Common myeloid progenitor, CD34-positive (primary cell): ENCODE data around the gene CPNE4.
"Not testable (repeated sequence)": the region's sequence is repeated elsewhere in the genome, so short reads cannot be mapped to it uniquely, and the experiment has no call there.

Experiments used
- CTCF ChIA-PET: fragments of 350-600 bp; sonication (Branson Sonifier 250); formaldehyde crosslinking; loops from one replicate; lab custom pipeline; 2021; ENCODE audit warnings: antibody characterized with exemption; lab: Charles Lee
- POLR2A ChIA-PET: fragments of 350-600 bp; sonication (Branson Sonifier 250); formaldehyde crosslinking; loops from one replicate; lab custom pipeline; 2021; ENCODE audit warnings: antibody characterized with exemption; lab: Charles Lee
- DNase-seq, 3 donors: peaks; one replicate each; pipeline versions ENCODE4 v3.0.0 to v3.0.0-alpha.2; 2013
- H3K27ac ChIP-seq, 2 experiments: 1 replicate in 1 of 2; 2 replicates in 1 of 2; pipeline ENCODE4 v1.7.0; 2013; ENCODE audit warnings: inconsistent platforms in 2 of 2, low read length in 2 of 2, mild to moderate bottlenecking in 2 of 2, low read depth in 1 of 2, moderate library complexity in 1 of 2; ENCODE audit not compliant: severe bottlenecking in 2 of 2, insufficient read depth in 1 of 2, poor library complexity in 1 of 2
- H3K27me3 ChIP-seq, 5 experiments: replicated peaks in 2 of 5; 1 replicate in 3 of 5; 2 replicates in 2 of 5; pipeline versions ENCODE4 v1.6.1 to v1.7.0; 2013; ENCODE audit warnings: low read length in 4 of 5, mild to moderate bottlenecking in 2 of 5, moderate library complexity in 2 of 5, inconsistent platforms in 1 of 5; ENCODE audit not compliant: insufficient read depth in 5 of 5, control insufficient read depth in 4 of 5
- H3K36me3 ChIP-seq, 4 experiments: 1 replicate in 2 of 4; 2 replicates in 2 of 4; pipeline versions ENCODE4 v1.6.1 to v1.7.0; 2013; ENCODE audit warnings: low read length in 3 of 4, control low read depth in 1 of 4, mild to moderate bottlenecking in 1 of 4; ENCODE audit not compliant: control insufficient read depth in 4 of 4, insufficient read depth in 4 of 4
- H3K4me1 ChIP-seq, 4 experiments: 1 replicate in 3 of 4; 2 replicates in 1 of 4; pipeline versions ENCODE4 v1.6.1 to v1.7.1; 2013; ENCODE audit warnings: low read length in 3 of 4, mild to moderate bottlenecking in 3 of 4, control low read depth in 1 of 4, inconsistent platforms in 1 of 4, moderate library complexity in 1 of 4; ENCODE audit not compliant: control insufficient read depth in 4 of 4, insufficient read depth in 4 of 4; ENCODE audit errors: control extremely low read depth in 1 of 4
- H3K4me3 ChIP-seq, 7 experiments: 1 replicate in 4 of 7; 2 replicates in 3 of 7; pipeline versions ENCODE4 v1.5.1 to v1.7.0; 2013; ENCODE audit warnings: mild to moderate bottlenecking in 7 of 7, low read length in 6 of 7, moderate library complexity in 6 of 7, inconsistent platforms in 2 of 7, low read depth in 2 of 7, control low read depth in 1 of 7; ENCODE audit not compliant: insufficient read depth in 4 of 7, control insufficient read depth in 1 of 7; ENCODE audit errors: extremely low read depth in 1 of 7
- H3K9me3 ChIP-seq, 5 experiments: 1 replicate in 4 of 5; 2 replicates in 1 of 5; pipeline versions ENCODE4 v1.6.1 to v1.7.1; 2013; ENCODE audit warnings: low read length in 4 of 5, mild to moderate bottlenecking in 2 of 5, inconsistent platforms in 1 of 5, low read depth in 1 of 5, moderate library complexity in 1 of 5; ENCODE audit not compliant: control insufficient read depth in 4 of 5, insufficient read depth in 2 of 5; ENCODE audit errors: control extremely low read depth in 1 of 5
- WGBS: methylation state at CpG from one replicate; pipeline ENCODE4 v1.1.5; 2013; ENCODE audit not compliant: insufficient coverage; 5-methylcytosine and 5-hydroxymethylcytosine counted together

The CPNE4 gene

DNA sequence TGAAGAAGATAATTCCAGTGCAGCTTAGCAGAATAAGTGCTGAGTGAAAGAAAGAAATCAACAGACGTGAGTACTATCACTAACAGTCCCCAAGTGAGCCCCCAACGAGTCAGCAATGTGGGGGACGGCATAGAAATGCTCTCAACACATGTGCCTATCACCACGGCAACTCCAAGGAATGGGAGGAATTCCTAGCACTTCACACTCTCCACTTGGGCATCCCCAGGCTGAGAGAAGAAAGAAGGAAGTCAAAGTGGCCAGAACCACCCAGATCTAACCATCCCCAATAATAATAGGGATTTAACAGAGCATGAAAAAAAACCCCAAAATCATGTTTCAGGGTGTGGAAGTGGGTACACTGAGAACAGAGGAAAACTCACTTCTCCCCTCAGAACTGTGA lies 29.3 kb upstream of the CPNE4 start:
- WGBS: 13% methylated on average over 3 of the region's 4 CpGs
- ChIA-PET CTCF (no interaction called here), POLR2A (no interaction called here)
- Histone ChIP-seq H3K4me1 (no peaks in the 10 kb centered on the region), H3K4me3 (no peak overlapping the region), H3K27ac (no peak overlapping the region), H3K27me3 (peaks cover 0 to 3% (median 0%) of the 10 kb centered on the region in 5 experiments), H3K9me3 (no peaks in the 10 kb centered on the region), H3K36me3 (no peaks in the 10 kb centered on the region)
- DNase-seq: no peak

DNA sequence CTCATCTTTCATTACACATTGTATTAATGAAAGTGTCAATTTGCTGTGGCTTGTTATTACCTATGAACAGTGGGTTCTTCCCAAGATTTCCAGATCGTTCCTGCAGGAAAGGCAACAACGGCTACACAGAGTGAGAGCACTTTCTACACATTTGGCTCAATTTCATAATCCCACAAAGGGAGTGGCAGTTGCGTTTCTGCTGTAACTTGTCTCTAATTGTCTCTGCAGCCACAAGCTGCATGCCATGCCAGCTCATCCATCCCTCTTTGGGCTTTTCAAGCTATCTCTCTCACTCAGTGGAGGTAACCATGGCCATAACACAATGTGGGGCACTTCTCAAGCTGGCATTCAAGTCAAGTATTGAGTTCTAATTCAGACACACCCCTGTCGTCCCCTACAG lies 27.7 kb upstream of the CPNE4 start:
- H3K4me1 ChIP-seq: no peaks in the 10 kb centered on the region
- WGBS: 100% methylated on average over 2 of the region's 4 CpGs
- ChIA-PET CTCF (no interaction called here), POLR2A (no interaction called here)
- H3K27me3 ChIP-seq: peaks cover 0 to 3% (median 0%) of the 10 kb centered on the region in 5 experiments
- no peak overlapping the region for H3K4me3 ChIP-seq
- no peak overlapping the region for H3K27ac ChIP-seq
- no peak for DNase-seq
- H3K36me3 ChIP-seq: no peaks in the 10 kb centered on the region
- H3K9me3 ChIP-seq: no peaks in the 10 kb centered on the region

GRCh38 chr3:132055872-132056271 lies 21.1 kb upstream of the CPNE4 start:
- Histone ChIP-seq H3K9me3 (no peaks in the 10 kb centered on the region), H3K4me3 (no peak overlapping the region), H3K4me1 (no peaks in the 10 kb centered on the region), H3K27me3 (peaks cover 0 to 3% (median 0%) of the 10 kb centered on the region in 5 experiments), H3K36me3 (no peaks in the 10 kb centered on the region), H3K27ac (no peak overlapping the region)
- CTCF ChIA-PET: no interaction called here
- POLR2A ChIA-PET: no interaction called here
- DNase-seq: no peak
- WGBS: no CpG with 5 or more reads among the region's 1 CpG

DNA sequence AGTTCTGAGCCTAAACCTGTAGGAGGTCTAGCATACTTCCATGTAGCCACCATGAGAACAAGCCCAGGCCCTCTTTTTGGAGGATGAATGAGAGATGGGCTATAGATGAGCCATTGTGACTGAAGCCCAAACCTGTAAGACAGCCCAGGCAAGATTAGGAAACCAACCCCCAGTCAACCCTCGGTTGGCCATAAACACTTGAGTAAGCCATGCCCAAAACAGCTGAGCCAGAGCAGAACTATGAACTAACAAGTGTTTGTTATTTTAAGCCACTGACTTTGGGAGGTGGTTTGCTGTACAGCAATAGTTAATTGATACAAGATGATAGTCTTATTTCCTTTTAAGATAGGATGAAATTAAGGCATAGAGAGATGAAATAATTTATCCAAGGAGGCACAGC lies 12.4 kb upstream of the CPNE4 start:
- Histone ChIP-seq H3K27ac (no peak overlapping the region), H3K27me3 (peaks cover 0 to 5% (median 0%) of the 10 kb centered on the region in 5 experiments), H3K4me3 (no peak overlapping the region), H3K36me3 (no peaks in the 10 kb centered on the region), H3K9me3 (no peaks in the 10 kb centered on the region), H3K4me1 (no peaks in the 10 kb centered on the region)
- POLR2A ChIA-PET: no interaction called here
- DNase-seq: no peak
- WGBS: no CpG with 5 or more reads among the region's 1 CpG
- CTCF ChIA-PET: interaction anchor here (1.5 kb wide), 1 partner anchor 9 kb away, joined by 8 read pairs; no protein-coding TSS in a partner anchor

GRCh38 chr3:132044874-132045273 lies 10.1 kb upstream of the CPNE4 start:
- CTCF ChIA-PET, H3K27ac ChIP-seq, H3K4me3 ChIP-seq, H3K27me3 ChIP-seq, H3K4me1 ChIP-seq, H3K36me3 ChIP-seq, DNase-seq, POLR2A ChIA-PET, H3K9me3 ChIP-seq: not testable (repeated sequence)
- WGBS: 100% methylated on average over 1 of the region's 2 CpGs

DNA sequence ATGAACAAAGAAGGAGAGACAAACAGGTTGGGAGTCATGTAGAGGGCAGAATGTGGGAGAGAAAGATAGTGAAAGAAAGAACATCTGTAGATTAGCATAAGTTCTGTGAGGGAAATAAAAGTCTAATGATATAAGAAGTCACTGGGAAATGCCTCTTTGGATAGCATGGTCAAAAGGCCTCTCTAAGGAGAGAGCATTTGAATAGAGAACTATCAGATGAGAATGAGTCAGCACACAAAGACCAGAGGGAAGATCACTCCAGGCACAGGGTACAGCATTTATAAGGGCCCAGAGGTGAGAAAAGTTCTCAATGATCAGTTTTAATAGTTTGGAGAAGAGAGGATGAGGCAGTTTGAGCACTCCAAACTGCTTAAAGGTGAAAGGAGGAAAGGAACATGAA lies 7.9 kb upstream of the CPNE4 start:
- peaks cover 0 to 7% (median 0%) of the 10 kb centered on the region in 5 experiments for H3K27me3 ChIP-seq
- POLR2A ChIA-PET: no interaction called here
- no peaks in the 10 kb centered on the region for H3K9me3 ChIP-seq
- no peaks in the 10 kb centered on the region for H3K36me3 ChIP-seq
- H3K27ac ChIP-seq: no peak overlapping the region
- no peak for DNase-seq
- H3K4me1 ChIP-seq: no peaks in the 10 kb centered on the region
- no peak overlapping the region for H3K4me3 ChIP-seq
- CTCF ChIA-PET: interaction anchor here (1.7 kb wide), 1 partner anchor 8 kb away, joined by 5 read pairs; the partner anchor contains the start of gene CPNE4

DNA sequence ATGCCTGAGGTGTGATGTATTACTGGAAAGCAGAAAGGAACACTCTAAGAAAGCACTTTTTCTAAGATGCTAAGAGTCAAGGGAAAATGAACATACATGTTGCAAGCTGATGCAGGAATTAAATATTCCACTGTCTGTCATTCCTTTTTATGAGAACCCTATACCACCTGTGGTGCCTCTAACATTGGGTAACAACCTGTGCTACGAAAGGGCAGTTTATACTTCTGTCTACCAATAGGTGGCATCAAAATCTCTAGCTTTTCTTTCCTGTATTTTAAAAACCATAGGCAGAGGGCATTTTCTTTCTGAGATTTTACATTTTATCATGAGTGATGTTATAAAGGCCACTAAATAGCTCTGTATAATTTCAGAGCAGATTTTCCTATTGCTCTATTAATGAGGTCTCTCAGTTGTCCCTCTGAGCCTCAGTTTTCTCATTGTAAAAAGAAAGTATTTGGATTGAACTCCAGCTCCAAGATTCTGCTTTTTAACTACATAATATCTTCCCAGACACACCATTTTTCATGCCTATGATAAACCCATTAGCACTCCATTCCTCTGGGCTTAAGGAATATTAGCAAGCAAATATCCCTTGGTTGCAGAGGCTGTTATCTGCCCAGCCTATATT lies 3.5 kb upstream of the CPNE4 start:
- Histone ChIP-seq H3K27me3 (peaks cover 2 to 33% (median 13%) of the 10 kb centered on the region in 5 experiments), H3K4me1 (peaks cover 0 to 13% (median 7%) of the 10 kb centered on the region in 4 experiments), H3K4me3 (no peak overlapping the region), H3K9me3 (no peaks in the 10 kb centered on the region), H3K36me3 (no peaks in the 10 kb centered on the region), H3K27ac (no peak overlapping the region)
- 0% methylated on average over 1 of the region's 1 CpG for WGBS
- peak in 2 of 3 donors; percentile 21 to 33 for DNase-seq
- ChIA-PET CTCF (interaction anchor here (0.7 to 4.0 kb wide), 15 partner anchors 8 to 992 kb away, joined by 3 to 33 read pairs (median 4); no protein-coding TSS in a partner anchor), POLR2A (no interaction called here)
